ENCODE results near the gene IRF9. TPM values are rescaled to one million over a fixed set of nuclear protein-coding genes. Genes with fewer than 3 reads are reported as not detected.

Gene IRF9
- polyA plus RNA-seq, 1 donor from 2014 or later: 136 TPM

GRCh38 chr14:24137529-24138395, 23.3 kb upstream of the IRF9 start:
- Mint-ChIP-seq H3K4me1 (peaks cover 24 to 40% (median 26%) of the 10 kb centered on the region in 3 donors), H3K4me3 (peak overlapping the region; percentile 77 to 98 (median 92)), H3K36me3 (peaks cover 3% of the 10 kb centered on the region), H3K27ac (peak overlapping the region; percentile 78 to 98 (median 95)), H3K27me3 (no peaks in the 10 kb centered on the region), H3K9me3 (no peaks in the 10 kb centered on the region)

DNA sequence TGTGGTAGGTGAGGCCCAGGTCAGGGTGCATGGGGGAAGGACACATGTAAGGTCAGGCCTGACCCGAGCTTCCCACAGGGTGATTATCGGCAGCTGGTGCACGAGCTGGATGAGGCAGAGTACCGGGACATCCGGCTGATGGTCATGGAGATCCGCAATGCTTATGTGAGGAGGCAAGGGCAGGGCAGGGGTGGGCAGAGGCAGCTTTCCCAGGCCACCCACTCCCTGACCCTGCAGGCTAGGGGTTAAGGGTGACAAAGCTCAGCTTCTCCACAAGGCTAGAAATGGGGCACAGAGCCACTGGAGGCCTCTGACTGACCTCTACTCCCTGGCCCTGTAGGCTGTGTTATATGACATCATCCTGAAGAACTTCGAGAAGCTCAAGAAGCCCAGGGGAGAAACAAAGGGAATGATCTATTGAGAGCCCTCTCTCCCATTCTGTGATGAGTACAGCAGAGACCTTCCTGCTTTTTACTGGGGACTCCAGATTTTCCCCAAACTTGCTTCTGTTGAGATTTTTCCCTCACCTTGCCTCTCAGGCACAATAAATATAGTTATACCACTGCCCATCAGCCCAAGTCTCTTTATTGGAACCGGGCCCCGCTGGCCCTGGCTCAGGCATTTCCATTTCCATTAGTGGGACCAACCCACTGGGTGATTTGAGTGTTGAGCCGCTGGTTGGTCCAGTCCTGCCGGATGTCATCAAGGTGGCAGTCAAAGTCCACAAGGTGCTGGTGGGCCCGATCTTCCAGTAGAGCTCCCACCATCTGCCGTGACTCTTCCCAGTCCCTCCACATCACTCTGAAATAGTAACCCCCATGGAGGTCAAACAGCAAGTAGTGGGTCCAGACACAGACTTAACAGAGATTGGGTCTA, 22.4 kb upstream of the IRF9 start:
- no peaks in the 10 kb centered on the region for H3K9me3 Mint-ChIP-seq
- no peaks in the 10 kb centered on the region for H3K27me3 Mint-ChIP-seq
- peak overlapping the region; percentile 36 to 98 (median 75) for H3K4me3 Mint-ChIP-seq
- peak overlapping the region in 2 of 3 donors; percentile 78 to 87 for H3K27ac Mint-ChIP-seq
- H3K4me1 Mint-ChIP-seq: peaks cover 19 to 36% (median 24%) of the 10 kb centered on the region in 3 donors
- peaks cover 3% of the 10 kb centered on the region for H3K36me3 Mint-ChIP-seq

GRCh38 chr14:24139272-24139934, 21.7 kb upstream of the IRF9 start:
- Mint-ChIP-seq H3K4me3 (peak overlapping the region; percentile 41 to 98 (median 85)), H3K27me3 (no peaks in the 10 kb centered on the region), H3K27ac (peak overlapping the region; percentile 71 to 87 (median 72)), H3K36me3 (peaks cover 5% of the 10 kb centered on the region), H3K4me1 (peaks cover 19 to 38% (median 25%) of the 10 kb centered on the region in 3 donors), H3K9me3 (no peaks in the 10 kb centered on the region)

- H3K27ac Mint-ChIP-seq: peak within 1 kb of the TSS; percentile 84 to 95 (median 93)
Measured at GRCh38 chr14:24141097-24141880, 19.8 kb upstream of the IRF9 start, which contains the start of gene EMC9. Gene EMC9, minus strand, starts transcription at chr14:24141591. Its CDS starts 287 bp downstream, at chr14:24141304.

DNA sequence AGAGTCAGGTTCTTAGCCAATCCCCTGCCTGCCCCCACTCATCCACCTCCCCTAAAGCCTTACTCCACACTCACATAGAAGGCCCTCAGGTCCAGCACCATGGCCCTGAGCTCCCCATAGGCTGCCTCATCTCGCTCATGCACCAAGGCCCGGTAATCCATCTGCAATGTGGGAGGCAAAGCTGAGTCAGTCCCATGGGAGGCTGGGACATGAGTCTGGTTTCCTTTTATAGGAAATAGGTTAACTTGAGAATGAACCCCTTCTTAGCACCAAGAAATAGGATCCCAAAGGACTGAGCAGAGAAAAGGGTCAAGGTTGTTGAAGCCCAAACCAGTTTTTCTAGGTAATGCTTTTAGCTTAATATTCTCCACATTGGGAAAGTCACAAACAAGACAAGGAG, 17.6 kb upstream of the IRF9 start:
- peaks cover 24 to 39% (median 31%) of the 10 kb centered on the region in 3 donors for H3K4me1 Mint-ChIP-seq
- peak overlapping the region in 1 of 3 donors; percentile 52 for H3K27ac Mint-ChIP-seq
- no peaks in the 10 kb centered on the region for H3K9me3 Mint-ChIP-seq
- peak overlapping the region in 2 of 4 donors; percentile 37 to 98 for H3K4me3 Mint-ChIP-seq
- peaks cover 3% of the 10 kb centered on the region for H3K36me3 Mint-ChIP-seq
- H3K27me3 Mint-ChIP-seq: no peaks in the 10 kb centered on the region

More at GRCh38 chr14:24141097-24141880, 19.8 kb upstream of the IRF9 start, which contains the start of gene EMC9:
- H3K9me3 Mint-ChIP-seq: no peaks in the 10 kb centered on the region
- H3K27me3 Mint-ChIP-seq: no peaks in the 10 kb centered on the region
- H3K4me1 Mint-ChIP-seq: peaks cover 20 to 45% (median 33%) of the 10 kb centered on the region in 3 donors
- peak within 1 kb of the TSS; percentile 91 to 98 (median 95) for H3K4me3 Mint-ChIP-seq
- H3K36me3 Mint-ChIP-seq: peaks cover 6% of the 10 kb centered on the region

GRCh38 chr14:24144451-24144850, 16.6 kb upstream of the IRF9 start:
- H3K9me3 Mint-ChIP-seq: no peaks in the 10 kb centered on the region
- H3K4me3 Mint-ChIP-seq: peak overlapping the region in 1 of 4 donors; percentile 98
- H3K27ac Mint-ChIP-seq: peak overlapping the region in 2 of 3 donors; percentile 52 to 80
- peaks cover 3% of the 10 kb centered on the region for H3K36me3 Mint-ChIP-seq
- no peaks in the 10 kb centered on the region for H3K27me3 Mint-ChIP-seq
- H3K4me1 Mint-ChIP-seq: peaks cover 26 to 36% (median 31%) of the 10 kb centered on the region in 3 donors

DNA sequence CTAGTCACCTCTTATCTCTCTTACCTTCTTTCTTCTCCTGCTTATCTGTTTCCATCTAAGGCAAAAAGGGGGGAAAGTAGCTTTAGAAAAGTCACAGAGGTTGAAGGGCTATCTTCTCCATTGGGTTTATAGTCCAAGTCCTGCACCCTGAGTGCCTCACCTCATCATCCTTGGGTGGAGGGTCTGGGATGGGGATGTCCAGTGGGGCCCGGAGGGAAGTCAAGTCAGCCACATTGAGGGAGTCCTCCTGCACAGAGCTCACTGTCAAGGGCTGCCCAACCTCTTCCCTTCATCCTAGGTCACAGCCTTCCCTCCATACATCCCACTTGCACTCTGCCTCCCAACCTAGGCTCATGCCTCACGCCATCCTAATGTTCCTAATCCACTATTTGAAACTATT, 15.8 kb upstream of the IRF9 start:
- Mint-ChIP-seq H3K4me1 (peaks cover 26 to 34% (median 27%) of the 10 kb centered on the region in 3 donors), H3K36me3 (peaks cover 3% of the 10 kb centered on the region), H3K4me3 (peak overlapping the region; percentile 97 to 99 (median 98)), H3K27me3 (no peaks in the 10 kb centered on the region), H3K9me3 (no peaks in the 10 kb centered on the region), H3K27ac (no peak overlapping the region)

GRCh38 chr14:24145690-24146452, 15.2 kb upstream of the IRF9 start:
- Mint-ChIP-seq H3K27ac (peak overlapping the region; percentile 94 to 98 (median 95)), H3K4me1 (peaks cover 24 to 32% (median 26%) of the 10 kb centered on the region in 3 donors), H3K36me3 (peaks cover 3% of the 10 kb centered on the region), H3K4me3 (peak overlapping the region; percentile 97 to 99 (median 98)), H3K27me3 (no peaks in the 10 kb centered on the region), H3K9me3 (no peaks in the 10 kb centered on the region)

GRCh38 chr14:24146453-24146977, 14.6 kb upstream of the IRF9 start, which contains the start of gene PSME2:
Gene PSME2, minus strand, starts transcription at chr14:24146610. Its CDS starts 29 bp downstream, at chr14:24146581.
- H3K27me3 Mint-ChIP-seq: no peaks in the 10 kb centered on the region
- H3K27ac Mint-ChIP-seq: peak within 1 kb of the TSS; percentile 94 to 98 (median 95)
- peaks cover 3% of the 10 kb centered on the region for H3K36me3 Mint-ChIP-seq
- no peaks in the 10 kb centered on the region for H3K9me3 Mint-ChIP-seq
- peak within 1 kb of the TSS; percentile 97 to 99 (median 98) for H3K4me3 Mint-ChIP-seq
- peaks cover 23 to 32% (median 24%) of the 10 kb centered on the region in 3 donors for H3K4me1 Mint-ChIP-seq

GRCh38 chr14:24146978-24147760, 13.9 kb upstream of the IRF9 start, which contains the start of gene RNF31:
Gene RNF31, plus strand, starts transcription at chr14:24147498. Its CDS starts 201 bp downstream, at chr14:24147699.
- Mint-ChIP-seq H3K9me3 (no peaks in the 10 kb centered on the region), H3K4me3 (peak within 1 kb of the TSS; percentile 97 to 99 (median 98)), H3K27ac (peak within 1 kb of the TSS; percentile 94 to 98 (median 95)), H3K27me3 (no peaks in the 10 kb centered on the region), H3K4me1 (peaks cover 18 to 30% (median 22%) of the 10 kb centered on the region in 3 donors), H3K36me3 (peaks cover 3% of the 10 kb centered on the region)

DNA sequence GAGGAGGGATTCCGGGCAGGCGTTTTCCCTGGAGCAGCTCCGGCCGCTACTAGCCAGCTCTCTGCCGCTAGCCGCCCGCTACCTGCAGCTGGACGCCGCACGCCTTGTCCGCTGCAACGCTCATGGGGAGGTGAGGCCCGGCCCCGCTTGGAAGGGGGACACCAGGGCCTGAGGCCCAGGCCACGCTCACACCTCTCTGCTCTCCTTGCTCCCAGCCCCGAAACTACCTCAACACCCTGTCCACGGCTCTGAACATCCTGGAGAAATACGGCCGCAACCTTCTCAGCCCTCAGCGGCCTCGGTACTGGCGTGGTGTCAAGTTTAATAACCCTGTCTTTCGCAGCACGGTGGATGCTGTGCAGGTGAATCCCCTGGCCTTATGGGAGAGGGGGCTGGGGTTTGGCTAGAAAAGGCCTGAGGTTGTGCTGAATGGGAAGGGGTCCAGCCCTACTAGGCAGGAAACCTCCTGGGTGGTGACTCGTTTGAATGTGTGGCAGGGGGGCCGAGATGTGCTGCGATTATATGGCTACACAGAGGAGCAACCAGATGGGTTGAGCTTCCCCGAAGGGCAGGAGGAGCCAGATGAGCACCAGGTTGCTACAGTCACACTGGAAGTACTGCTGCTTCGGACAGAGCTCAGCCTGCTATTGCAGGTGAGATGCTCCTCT, 13.2 kb upstream of the IRF9 start:
- Mint-ChIP-seq H3K36me3 (peaks cover 3% of the 10 kb centered on the region), H3K4me1 (peaks cover 18 to 28% (median 22%) of the 10 kb centered on the region in 3 donors), H3K27ac (peak overlapping the region; percentile 63 to 94 (median 93)), H3K4me3 (peak overlapping the region; percentile 93 to 99 (median 98)), H3K9me3 (no peaks in the 10 kb centered on the region), H3K27me3 (no peaks in the 10 kb centered on the region)

All from IgD-negative memory B cell (primary cell).